ENCODE measurements around the gene LMNTD2. TPM values are rescaled to one million over a fixed set of nuclear protein-coding genes. Genes with fewer than 3 reads are reported as not detected.
A peak's percentile ranks its signal among the peaks of the same experiment; 100 is the strongest.

LMNTD2 gene
- total and polyA plus RNA-seq, 2 of the 13 experiments (the other 11 are each of a cell fraction or from before 2014, with no cell fraction given): 1.1 to 3.1 TPM

DNA sequence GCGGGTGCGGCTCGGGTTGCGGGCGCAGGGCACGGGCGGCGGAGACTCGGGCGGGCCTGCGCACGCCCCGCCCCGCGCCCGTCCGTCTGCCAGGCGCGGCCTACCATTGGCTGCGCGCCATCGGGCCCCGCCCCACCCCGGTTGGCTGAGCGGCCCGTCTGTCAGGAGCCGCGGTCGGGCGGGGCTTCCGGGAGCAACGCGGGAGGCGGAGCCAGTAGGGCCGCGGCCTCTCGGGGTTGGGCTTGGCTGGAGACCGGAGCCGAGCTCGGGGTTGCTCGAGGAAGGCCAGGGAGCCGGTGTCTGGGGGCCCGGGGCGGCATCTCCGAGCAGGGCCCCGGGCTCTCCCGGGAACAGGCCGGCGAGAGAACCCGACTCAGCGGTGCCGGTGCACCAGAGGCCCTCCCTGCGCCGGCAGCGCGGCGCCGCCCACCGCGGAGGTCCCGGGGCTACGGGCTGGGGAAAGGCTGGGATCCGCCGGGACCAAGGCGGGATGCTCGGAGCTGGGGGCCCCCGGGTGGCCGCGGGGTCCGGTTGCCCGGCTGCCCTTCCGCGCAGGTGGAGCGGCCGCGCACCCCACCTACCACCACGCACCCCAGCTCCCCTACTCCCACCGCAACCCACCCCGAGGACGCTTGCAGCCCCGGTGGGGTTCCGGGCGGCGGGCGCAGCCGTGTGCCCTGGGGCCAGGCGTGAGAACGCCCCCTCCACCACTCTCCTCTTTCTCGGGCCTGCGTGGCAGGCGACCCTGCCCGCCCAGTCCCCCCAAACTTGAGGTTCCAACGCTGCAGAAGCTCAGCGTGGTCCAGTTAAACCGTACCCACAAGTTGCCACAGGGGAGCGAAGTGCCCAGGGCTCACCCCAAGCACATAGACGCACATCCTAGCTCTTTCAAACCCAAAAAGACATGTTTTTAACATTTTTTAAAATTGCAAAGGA lies 24.8 kb downstream of the LMNTD2 start, which contains the start of gene HRAS (continued):
- TF ChIP-seq GPN1 (CRISPR knock-in tag; IDR thresholded peaks at IDR 0.05; ENCODE audit: borderline replicate concordance) (no peak), ZNF367 (CRISPR knock-in tag; IDR thresholded peaks at IDR 0.05; ENCODE audit: borderline replicate concordance) (no peak; the same call in 1 of the 2 replicates), ZNF296 (CRISPR knock-in tag; conservative IDR thresholded peaks at IDR 0.05) (no peak), SMAD3 (CRISPR knock-in tag; IDR thresholded peaks at IDR 0.05) (no peak), NR2C2 (CRISPR knock-in tag; IDR thresholded peaks at IDR 0.05; ENCODE audit: borderline replicate concordance) (peak; percentile 30; the same call in 1 of the 2 replicates), HNRNPK (IDR thresholded peaks at IDR 0.05; ENCODE audit: low read depth, low read length, poor library complexity, severe bottlenecking) (peak; percentile 58), ZFP90 (CRISPR knock-in tag; IDR thresholded peaks at IDR 0.05; ENCODE audit: borderline replicate concordance) (peak; percentile 36; the same call in 1 of the 2 replicates), ZNF12 (CRISPR knock-in tag; IDR thresholded peaks at IDR 0.05) (no peak), KLF12 (CRISPR knock-in tag; IDR thresholded peaks at IDR 0.05; ENCODE audit: borderline replicate concordance) (0 out of 2 replicates have a peak, but pooled peaks have one; percentile 44), MAZ (IDR thresholded peaks at IDR 0.05; ENCODE audit: borderline replicate concordance, low read depth, low read length) (peak; percentile 48; the same call in 1 of the 2 replicates), MAZ (CRISPR knock-in tag; IDR thresholded peaks at IDR 0.05; ENCODE audit: low read depth) (peak; percentile 67; the same call in 1 of the 2 replicates), SMARCC2 (IDR thresholded peaks at IDR 0.05) (no peak), ZNF207 (IDR thresholded peaks at IDR 0.05; ENCODE audit: borderline replicate concordance) (no peak), ZFYVE20 (CRISPR knock-in tag; IDR thresholded peaks at IDR 0.05; ENCODE audit: borderline replicate concordance, low read depth) (no peak; the same call in 1 of the 2 replicates)
- TF ChIP-seq, protein P1, sequence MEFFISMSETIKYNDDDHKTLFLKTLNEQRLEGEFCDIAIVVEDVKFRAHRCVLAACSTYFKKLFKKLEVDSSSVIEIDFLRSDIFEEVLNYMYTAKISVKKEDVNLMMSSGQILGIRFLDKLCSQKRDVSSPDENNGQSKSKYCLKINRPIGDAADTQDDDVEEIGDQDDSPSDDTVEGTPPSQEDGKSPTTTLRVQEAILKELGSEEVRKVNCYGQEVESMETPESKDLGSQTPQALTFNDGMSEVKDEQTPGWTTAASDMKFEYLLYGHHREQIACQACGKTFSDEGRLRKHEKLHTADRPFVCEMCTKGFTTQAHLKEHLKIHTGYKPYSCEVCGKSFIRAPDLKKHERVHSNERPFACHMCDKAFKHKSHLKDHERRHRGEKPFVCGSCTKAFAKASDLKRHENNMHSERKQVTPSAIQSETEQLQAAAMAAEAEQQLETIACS (CRISPR knock-in tag; IDR thresholded peaks at IDR 0.05): no peak
- TF ChIP-seq, protein P2, sequence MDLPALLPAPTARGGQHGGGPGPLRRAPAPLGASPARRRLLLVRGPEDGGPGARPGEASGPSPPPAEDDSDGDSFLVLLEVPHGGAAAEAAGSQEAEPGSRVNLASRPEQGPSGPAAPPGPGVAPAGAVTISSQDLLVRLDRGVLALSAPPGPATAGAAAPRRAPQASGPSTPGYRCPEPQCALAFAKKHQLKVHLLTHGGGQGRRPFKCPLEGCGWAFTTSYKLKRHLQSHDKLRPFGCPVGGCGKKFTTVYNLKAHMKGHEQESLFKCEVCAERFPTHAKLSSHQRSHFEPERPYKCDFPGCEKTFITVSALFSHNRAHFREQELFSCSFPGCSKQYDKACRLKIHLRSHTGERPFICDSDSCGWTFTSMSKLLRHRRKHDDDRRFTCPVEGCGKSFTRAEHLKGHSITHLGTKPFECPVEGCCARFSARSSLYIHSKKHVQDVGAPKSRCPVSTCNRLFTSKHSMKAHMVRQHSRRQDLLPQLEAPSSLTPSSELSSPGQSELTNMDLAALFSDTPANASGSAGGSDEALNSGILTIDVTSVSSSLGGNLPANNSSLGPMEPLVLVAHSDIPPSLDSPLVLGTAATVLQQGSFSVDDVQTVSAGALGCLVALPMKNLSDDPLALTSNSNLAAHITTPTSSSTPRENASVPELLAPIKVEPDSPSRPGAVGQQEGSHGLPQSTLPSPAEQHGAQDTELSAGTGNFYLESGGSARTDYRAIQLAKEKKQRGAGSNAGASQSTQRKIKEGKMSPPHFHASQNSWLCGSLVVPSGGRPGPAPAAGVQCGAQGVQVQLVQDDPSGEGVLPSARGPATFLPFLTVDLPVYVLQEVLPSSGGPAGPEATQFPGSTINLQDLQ (CRISPR knock-in tag; IDR thresholded peaks at IDR 0.05): no peak
- TF ChIP-seq, protein P3, sequence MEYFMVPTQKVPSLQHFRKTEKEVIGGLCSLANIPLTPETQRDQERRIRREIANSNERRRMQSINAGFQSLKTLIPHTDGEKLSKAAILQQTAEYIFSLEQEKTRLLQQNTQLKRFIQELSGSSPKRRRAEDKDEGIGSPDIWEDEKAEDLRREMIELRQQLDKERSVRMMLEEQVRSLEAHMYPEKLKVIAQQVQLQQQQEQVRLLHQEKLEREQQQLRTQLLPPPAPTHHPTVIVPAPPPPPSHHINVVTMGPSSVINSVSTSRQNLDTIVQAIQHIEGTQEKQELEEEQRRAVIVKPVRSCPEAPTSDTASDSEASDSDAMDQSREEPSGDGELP (IDR thresholded peaks at IDR 0.05; ENCODE audit: borderline replicate concordance, low read depth): no peak
- TF ChIP-seq, protein P4, sequence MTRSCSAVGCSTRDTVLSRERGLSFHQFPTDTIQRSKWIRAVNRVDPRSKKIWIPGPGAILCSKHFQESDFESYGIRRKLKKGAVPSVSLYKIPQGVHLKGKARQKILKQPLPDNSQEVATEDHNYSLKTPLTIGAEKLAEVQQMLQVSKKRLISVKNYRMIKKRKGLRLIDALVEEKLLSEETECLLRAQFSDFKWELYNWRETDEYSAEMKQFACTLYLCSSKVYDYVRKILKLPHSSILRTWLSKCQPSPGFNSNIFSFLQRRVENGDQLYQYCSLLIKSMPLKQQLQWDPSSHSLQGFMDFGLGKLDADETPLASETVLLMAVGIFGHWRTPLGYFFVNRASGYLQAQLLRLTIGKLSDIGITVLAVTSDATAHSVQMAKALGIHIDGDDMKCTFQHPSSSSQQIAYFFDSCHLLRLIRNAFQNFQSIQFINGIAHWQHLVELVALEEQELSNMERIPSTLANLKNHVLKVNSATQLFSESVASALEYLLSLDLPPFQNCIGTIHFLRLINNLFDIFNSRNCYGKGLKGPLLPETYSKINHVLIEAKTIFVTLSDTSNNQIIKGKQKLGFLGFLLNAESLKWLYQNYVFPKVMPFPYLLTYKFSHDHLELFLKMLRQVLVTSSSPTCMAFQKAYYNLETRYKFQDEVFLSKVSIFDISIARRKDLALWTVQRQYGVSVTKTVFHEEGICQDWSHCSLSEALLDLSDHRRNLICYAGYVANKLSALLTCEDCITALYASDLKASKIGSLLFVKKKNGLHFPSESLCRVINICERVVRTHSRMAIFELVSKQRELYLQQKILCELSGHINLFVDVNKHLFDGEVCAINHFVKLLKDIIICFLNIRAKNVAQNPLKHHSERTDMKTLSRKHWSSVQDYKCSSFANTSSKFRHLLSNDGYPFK (CRISPR knock-in tag; IDR thresholded peaks at IDR 0.05; ENCODE audit: borderline replicate concordance): peak; percentile 51; the same call in 1 of the 2 replicates

All from HepG2 (cell line).